SK-N-SH treated with all-trans-retinoic acid at 6 μM for 48 hours (cell line): ENCODE results near the gene BRD1.

Experiments used
- ARNTL ChIP-seq: fragments of 450-650 bp; formaldehyde crosslinking; IDR thresholded peaks from 2 replicates; pipeline ENCODE4 v1.5.0; 2020; ENCODE audit warnings: low read depth, mild to moderate bottlenecking, moderate library complexity, borderline replicate concordance
- BACH2 ChIP-seq: fragments of 250-450 bp; sonication (Bioruptor Pico); IDR thresholded peaks from 2 replicates; pipeline ENCODE4 v1.9.0; 2021; ENCODE audit warnings: mild to moderate bottlenecking, borderline replicate concordance
- CREB5 ChIP-seq: fragments of 250-450 bp; sonication (Bioruptor Pico); IDR thresholded peaks from 2 replicates; pipeline ENCODE4 v1.5.1; 2020; ENCODE audit warnings: low read depth, mild to moderate bottlenecking, moderate library complexity
- GLIS3 ChIP-seq: fragments of 250-450 bp; sonication (Bioruptor Pico); IDR thresholded peaks from 2 replicates; pipeline ENCODE4 v1.5.0; 2020; ENCODE audit warnings: mild to moderate bottlenecking, moderate library complexity
- OSR1 ChIP-seq: fragments of 250-450 bp; sonication (Bioruptor Pico); IDR thresholded peaks from 2 replicates; pipeline ENCODE4 v1.8.0; 2022; ENCODE audit warnings: moderate library complexity, mild to moderate bottlenecking, inconsistent platforms
- RARB ChIP-seq: fragments of 250-450 bp; sonication (Bioruptor Pico); IDR thresholded peaks from 2 replicates; pipeline ENCODE4 v1.8.0; 2021; ENCODE audit warnings: mild to moderate bottlenecking, moderate library complexity
- SNAI2 ChIP-seq: fragments of 250-450 bp; sonication (Bioruptor Pico); IDR thresholded peaks from 2 replicates; pipeline ENCODE4 v1.5.0; 2020; ENCODE audit warnings: mild to moderate bottlenecking, moderate library complexity
- ZFP3 ChIP-seq: fragments of 250-450 bp; sonication (Bioruptor Pico); IDR thresholded peaks from 2 replicates; pipeline ENCODE4 v1.5.0; 2020; ENCODE audit warnings: mild to moderate bottlenecking, moderate library complexity
- ZFP30 ChIP-seq: fragments of 450-650 bp; formaldehyde crosslinking; IDR thresholded peaks from 2 replicates; pipeline ENCODE4 v1.5.0; 2022; ENCODE audit warnings: mild to moderate bottlenecking, moderate library complexity
- ZNF565 ChIP-seq: fragments of 450-650 bp; formaldehyde crosslinking; conservative IDR thresholded peaks from 2 replicates; pipeline ENCODE4 v1.5.0; 2020; ENCODE audit warnings: low read depth, mild to moderate bottlenecking, moderate library complexity
- ZNF8 ChIP-seq: fragments of 450-650 bp; formaldehyde crosslinking; IDR thresholded peaks from 2 replicates; pipeline ENCODE4 v1.5.0; 2020; ENCODE audit warnings: mild to moderate bottlenecking, moderate library complexity

GRCh38 chr22:49772692-49773091 is 55.0 kb downstream of the BRD1 start:
- TF ChIP-seq RARB (no peak), OSR1 (CRISPR knock-in tag) (no peak), BACH2 (CRISPR knock-in tag) (no peak), CREB5 (CRISPR knock-in tag) (no peak), GLIS3 (CRISPR knock-in tag) (no peak), ZFP3 (no peak), ARNTL (CRISPR knock-in tag) (no peak), ZNF8 (CRISPR knock-in tag) (no peak), SNAI2 (CRISPR knock-in tag) (no peak), ZFP30 (CRISPR knock-in tag) (no peak), ZNF565 (CRISPR knock-in tag) (no peak)
